GM19452 (cell line): ENCODE data around the gene SMAD2.
"Not testable (repeated sequence)": the region's sequence is repeated elsewhere in the genome, so short reads cannot be mapped to it uniquely, and the experiment has no call there.

ENCODE experiments used
- ATAC-seq: cut with Tn5 transposase; IDR thresholded peaks from one replicate; pipeline ENCODE4 v1.9.1; 2021; ENCODE audit not compliant: unreplicated experiment

Gene SMAD2

DNA sequence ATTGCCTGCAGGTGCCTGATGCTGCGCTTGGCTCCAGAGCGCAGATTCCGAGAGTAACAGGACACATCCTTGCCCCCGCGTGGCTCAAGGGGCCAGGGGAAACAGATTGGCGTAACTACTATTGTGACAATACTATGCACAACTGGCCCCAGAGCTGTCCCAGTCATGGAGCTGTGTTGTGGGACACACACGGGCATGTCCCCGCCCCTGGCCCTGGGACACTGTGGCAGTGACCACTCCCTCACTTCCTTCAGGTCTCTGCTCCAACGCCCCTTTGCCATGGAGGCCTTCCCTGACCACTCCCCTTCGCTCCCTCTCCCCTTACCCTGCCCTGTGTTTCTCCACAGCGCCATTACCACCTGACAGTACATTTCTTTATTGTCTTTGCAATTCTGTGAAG is 132.1 kb downstream of the SMAD2 start:
- ATAC-seq = no peak

DNA sequence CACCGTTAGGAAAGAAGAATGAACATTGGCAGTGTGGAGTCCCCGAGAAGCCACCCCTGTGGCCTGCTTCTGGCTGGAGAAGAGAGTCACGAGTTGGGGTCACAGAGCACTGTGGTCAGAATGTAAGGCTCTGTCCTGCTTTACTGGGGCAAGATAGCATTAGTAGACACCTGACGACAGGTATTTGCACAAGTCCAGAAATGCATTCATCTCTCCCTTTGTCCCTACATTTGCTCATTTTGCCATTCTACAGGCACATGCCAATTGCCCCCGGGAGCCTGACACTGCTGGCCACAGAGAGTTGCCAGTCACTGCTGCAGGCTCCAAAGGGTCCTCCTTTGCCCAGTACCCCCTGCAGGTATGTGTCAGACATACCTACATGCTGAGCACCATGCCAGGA is 133.3 kb downstream of the SMAD2 start:
- ATAC-seq = no peak

DNA sequence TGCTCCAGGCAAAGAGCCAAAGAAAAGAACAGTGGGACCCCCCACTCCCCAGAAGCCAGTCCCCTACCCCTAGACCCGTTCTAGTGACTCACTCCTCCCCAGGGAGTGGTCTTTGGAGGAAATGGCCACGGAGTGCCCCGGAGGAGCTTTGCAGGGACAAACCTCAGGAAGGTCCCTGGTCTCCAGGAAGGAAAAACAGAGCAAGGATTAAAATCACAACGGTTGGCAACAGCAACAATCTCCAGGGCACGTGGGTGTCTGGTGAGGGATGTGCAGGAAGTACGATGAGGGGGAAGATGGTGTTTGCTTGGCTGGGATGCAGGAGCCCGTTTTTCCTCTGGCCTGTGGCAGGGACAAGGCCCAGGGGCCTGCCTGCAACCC is 135.0 kb downstream of the SMAD2 start:
- ATAC-seq = no peak

DNA sequence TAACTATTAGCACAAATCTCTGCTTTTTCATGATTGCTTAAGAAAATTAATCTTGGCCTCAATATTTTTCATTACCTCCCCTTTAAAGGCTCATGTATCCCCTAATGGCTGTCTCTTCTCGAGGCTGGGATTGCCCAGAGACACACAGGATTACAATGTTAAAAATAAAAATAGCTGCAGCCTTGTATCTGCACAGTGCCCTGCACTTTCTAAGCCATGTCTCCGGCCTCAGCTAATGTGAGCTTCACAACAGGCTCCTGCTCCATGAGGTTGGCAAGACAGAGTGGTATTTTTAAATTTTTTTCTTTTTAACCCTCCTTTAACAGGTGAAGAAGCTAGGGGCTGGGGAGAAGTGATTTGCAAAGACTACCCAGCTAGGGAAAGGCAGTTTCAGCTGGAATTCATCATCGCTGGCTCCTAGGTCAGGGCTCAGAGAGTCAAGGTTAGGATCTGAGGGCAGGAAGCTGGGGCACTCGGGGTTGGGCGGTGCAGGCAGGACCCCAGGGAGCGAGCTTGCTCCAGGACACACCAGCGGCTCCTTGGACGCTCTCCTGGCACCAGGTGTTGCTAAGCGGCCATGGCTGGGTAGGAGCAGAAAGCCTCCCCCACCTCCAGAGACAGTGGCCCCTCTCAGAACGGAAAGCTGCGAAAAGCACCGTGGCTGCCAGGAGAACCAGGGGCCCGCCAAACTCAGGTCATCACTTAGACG is 135.6 kb downstream of the SMAD2 start:
- ATAC-seq = no peak

DNA sequence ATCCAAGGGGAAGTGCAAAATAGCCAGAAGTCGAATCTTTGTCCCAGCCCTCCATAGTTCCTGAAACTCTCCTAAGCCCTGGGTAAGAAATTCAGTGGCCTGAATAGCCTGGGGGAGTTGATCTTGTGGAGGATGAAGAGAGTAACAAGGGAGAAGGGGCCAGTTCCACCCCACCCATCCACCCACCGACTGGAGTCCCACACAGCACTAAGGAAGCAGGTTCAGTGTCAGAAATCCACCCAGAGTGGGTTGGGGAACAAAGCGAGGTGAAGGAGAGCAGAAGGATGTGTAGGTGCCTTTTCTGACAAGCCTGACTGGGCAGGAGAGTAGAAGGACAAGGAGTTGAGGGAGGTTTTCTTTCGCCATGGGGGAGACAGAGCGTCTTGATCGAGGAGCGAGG is 136.8 kb downstream of the SMAD2 start:
- no peak for ATAC-seq

DNA sequence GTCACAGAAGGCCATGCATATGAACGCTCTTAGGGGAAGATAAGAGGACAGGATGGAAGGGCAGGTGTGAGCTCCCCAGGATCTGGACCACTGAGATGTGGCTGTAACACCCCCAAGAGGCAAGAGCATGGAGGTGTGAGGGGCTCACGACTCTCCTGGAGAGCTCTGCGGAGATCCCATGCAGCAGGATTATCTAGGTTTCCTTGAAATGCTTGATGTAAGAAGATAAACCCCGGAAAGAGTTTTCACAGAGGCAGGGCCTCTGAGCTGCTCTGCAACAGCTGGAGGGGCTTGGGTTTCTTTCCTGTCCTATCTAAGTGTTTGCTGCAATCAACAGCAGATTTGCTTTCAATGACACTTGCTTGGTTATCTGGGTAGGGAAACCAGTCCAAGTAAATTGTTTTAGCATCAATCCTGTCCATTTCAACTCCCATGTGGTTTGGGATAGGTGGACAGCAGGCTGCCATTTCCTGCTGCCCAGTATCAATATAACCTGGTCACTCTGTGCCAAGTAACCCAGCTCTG is 138.9 kb downstream of the SMAD2 start:
- ATAC-seq = no peak

DNA sequence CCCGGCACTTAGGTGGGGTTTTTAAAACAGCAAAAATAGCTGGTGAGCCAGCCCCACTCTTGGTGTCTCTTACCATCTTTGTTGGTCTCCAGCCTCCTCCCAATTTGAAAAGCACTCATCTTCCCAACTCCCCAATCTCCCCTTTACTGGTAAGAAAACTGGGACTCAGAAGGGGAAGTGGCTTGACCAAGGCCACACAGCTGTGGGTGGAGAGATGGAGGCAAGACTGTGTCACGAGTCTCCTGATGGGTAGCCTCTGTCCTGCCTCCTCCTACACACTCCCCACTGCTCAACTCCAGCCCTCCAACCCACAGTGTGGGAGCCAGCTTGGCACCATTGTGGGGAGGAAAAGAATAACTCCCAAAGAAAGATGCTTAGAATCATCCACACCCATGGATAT is 140.4 kb downstream of the SMAD2 start:
- ATAC-seq = no peak

DNA sequence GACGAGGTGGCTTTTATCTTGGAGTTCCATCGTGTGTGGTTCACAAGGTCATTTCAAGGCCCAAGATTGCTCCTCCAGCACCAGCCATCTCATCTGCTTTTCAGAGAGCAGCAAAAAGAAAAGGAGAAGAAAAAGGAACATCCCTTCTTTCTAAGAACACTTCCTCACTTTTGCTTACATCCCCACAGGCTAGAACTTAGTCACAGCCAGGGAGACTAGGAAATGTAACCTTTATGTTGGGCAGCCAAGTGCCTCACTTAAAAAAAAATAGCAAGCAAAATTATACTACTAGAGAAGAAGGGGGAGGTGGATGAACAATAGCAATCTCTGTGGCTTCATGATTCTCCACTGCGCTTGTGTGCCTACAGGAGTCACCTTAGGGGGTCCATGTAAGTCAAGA is 141.8 kb downstream of the SMAD2 start:
- no peak for ATAC-seq

DNA sequence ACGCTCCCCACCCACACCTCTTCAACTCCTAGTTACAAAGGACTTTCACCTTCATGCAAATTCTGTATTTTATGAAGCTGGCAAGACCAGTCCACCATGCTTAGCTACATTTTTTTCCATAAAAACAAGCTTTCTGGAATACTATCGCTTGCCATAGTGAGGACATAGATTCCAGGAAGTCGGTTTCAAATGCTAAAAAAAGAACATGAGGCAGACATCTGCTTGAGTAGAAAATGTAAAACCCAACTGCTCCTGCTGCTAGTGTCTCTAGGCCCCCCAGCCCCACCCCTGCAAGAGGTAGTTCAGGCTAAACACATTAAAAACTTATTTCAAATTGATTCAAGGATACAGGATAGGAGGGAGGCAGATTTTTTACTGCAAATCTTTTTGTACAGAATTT is 148.9 kb downstream of the SMAD2 start:
- no peak for ATAC-seq

DNA sequence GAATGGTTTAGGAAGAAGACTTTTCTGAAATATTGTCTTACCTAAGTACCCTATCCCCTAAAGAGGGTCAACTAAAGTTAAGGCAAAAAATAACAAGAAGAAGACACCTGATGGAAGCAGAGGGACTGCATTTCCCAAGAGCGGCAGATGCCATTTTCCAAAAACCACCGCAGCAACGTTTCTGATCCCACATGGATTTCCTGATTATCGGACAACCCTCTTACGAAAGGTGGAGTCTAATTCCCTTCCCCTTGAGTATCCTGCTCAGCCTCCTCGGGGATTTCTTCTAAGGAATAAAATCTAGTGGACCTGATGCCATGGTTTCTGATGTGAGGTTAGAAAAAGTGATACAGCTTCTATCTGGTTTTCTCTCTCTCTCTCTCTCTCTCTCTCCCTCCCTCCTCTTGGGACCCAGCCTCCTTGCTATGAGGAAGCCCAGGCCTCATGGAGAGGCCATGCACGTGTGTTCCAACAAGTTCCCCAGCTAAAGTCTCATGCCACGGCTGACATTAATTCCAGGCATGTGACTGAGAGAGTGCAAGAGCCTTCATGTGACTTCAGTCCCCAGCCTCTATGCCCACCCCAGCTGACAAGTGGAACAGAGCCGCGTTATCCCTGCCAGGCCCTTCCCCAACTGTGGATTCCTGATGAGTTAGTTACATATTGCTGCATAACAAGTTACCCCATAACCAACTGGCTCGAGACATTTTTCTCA is 150.3 kb downstream of the SMAD2 start:
- no peak for ATAC-seq

DNA sequence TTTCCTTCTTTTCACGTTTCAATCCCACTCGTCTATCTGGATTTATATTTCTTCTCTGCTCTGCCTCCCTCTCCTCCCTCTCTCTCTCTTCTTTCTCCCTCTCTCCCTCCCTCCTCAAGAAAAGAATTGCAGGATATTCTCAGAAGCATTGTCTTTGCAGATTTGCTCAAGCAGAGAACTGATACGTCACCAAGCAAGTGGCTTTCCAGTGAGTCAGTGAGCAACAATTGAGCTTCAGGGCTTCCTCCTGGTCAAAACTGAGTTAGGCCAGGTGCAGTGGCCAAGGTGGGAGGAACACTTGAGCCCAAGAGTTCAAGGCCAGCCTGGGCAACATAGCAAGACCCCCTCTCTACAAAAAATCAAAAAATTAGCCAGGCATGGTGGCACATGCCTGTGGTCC is 151.1 kb downstream of the SMAD2 start:
- no peak for ATAC-seq

DNA sequence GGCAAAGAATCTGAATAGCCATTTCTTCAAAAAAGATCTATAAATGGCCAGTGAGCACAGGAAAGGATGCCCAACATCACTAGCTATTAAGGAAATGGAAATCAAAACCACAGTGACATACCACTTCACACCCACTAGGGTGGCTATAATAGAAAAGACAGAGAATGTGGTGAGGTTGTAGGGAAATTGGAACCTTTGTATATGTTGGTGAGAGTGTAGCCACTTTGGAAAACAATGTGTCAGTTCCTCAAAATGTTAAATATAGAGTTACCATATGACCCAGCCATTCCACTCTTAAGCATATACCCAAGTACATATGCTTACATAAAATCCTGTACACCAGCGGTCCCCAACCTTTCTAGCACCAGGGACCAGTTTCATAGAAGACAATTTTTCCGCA is 152.8 kb downstream of the SMAD2 start:
- no peak for ATAC-seq

DNA sequence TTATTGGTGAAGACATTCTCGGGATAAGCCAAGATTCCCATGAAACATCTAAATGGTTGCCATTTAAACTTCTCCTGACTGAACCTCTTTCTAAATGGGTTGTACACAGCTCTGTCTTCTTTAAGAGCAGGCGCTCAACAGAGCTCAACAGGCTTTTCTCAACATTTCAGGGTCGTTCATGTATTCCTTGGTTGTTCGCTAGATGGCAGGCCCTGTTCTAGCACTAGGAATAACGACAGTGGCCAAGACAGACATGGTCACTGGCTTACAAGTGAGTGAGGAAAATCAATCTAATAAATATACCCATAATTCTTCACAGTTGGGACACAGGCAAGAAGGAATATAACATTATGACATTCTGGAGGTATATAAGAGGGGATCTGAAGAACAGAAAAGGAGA is 154.5 kb downstream of the SMAD2 start:
- ATAC-seq = no peak

DNA sequence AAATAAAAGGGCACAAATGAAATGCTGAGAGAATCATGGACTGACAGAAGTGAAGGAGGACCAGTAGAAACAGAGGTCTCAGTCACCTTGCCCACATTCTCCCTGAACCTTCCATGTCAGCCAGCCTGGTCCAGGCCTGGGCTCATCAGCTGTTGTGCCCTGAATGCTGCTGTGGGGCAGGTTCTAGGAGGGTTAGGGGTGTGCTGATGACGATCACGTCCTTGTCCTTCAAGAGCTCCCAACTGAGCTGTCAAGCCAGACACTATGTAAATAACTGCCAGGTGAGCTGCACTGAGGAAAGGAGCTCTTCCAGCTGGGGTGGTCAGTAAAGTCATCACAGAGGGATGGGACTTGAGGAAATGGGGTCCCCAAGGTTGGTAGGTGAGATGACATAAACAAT is 156.5 kb downstream of the SMAD2 start:
- ATAC-seq = no peak

DNA sequence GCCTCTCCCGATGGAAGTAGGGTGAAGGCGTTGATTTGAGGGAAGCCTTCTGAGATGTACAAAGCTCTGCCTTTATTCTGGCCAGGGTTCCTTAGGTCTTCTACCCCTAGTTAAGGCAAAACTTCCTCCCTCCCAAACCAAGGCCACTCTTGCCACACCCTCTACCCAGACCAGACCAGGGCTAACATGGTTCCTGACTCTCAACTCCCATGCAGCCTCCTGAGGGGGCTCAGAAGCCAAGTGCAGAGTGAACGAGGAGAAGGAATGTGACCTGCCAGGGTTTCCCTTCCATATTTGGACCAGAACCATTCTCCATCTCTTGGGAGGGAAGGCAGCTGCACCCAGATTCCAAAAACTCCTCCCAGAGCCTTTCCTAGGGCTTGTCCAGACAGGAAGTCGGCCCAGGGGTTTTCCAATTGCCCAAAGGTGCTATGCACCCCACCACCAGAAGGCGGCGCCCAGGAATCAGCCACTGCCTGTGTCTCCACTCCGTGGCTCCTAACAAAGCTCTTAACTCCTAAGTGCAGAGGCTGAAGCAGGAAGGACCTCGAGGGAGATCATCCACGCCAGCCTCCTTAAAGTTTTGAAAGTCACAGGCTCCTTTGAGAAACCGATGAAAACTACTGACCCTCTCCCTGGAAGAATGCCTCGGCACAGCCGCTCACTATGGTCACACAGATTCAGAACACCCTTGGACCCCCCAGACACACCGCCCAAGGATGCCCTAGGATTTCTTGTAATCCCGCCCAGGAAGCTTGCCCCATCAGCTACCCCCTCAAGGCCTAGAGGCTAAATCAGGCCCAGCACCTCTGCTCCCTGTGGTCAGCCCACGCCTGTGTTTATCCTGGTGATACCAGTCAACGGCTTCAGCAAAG is 157.8 kb downstream of the SMAD2 start:
- no peak for ATAC-seq

DNA sequence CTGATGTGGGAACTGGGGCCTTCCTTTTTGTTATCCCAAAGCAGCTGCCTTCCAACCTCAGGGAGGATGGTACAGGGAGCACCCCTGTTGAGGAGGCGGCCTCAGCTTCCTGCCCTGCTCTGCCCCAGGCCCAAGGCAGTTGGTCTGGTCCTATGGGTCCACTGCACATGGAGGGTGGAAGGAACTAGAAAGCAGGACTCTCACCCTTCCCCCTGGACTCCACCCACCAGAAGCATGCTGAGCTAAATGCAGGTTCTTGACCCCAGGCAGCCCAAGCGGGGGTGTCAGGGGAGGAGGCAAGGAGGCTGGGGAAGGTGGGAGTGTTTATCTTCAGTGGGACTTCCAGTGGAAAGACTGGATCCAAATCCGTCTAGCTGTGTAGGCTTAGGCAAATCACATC is 158.5 kb downstream of the SMAD2 start:
- no peak for ATAC-seq

DNA sequence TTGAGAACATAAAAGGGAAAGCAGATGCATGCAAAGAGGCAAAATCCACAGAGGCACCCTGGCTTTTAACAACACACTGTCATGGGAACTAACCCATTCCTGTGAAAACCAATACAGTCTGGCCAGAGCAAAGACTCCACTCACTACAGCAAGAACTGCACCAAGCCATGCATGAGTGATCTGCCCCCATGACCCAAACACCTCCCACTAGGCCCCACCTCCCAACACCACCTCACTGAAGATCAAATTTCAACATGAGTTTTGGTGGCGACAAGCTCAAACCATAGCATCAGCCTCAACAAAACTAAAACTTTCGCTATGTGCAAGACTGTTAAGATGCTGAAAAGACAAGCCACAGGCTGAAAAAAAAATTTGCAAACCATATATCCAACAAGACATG is 162.8 kb downstream of the SMAD2 start:
- no peak for ATAC-seq

DNA sequence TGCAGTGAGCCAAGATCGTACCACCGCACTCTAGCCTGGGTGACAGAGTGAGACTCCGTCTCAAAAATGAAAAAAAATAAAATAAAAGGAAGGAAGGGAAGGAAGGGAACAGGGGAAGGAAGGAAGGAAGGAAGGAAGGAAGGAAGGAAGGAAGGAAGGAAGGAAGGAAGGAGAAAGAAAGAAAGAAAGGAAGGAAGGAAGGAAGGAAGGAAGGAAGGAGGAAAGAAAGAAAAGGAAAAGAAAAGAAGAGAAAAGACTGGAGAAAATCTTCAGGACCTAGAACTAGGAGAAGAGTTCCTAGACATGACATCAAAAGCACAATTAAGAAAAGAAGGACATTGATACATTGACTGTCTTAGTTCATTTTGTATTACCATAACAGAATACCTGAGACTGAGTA is 163.3 kb downstream of the SMAD2 start:
- ATAC-seq = not testable (repeated sequence)
